Measurements from ENCODE around the gene C19orf33. TPM values are rescaled to one million over a fixed set of nuclear protein-coding genes. Genes with fewer than 3 reads are reported as not detected.

C19orf33 gene
- total and polyA plus RNA-seq, 11 donors = 3.5 to 73.1 (median 12.2) TPM; not detected in 1

DNA sequence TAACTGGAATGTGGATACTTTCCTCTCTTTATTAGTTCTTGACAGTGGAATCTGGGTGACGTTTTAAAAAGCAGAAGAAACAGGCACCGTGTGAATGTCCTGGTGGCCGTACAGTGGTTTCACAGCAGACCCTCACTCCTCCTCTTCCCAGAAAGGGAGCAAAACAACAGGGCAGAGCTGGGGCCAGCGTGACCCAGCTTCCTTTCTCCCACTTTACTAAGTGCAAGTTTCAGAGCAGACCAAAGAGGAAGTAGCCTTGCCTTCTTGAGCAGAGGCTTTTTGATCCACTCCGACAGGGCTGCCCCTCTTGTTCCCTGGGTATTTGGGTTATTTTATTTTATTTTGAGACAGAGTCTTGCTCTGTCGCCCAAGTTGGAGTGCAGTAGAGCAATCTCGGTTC, 19.6 kb upstream of the C19orf33 start:
- ATAC-seq (peak in 3 of 4 donors; percentile 32 to 60 (median 53)), DNase-seq (peak in 1 of 5 donors; percentile 46)
- no peak overlapping the region for H3K4me3 ChIP-seq
- no peak for TF ChIP-seq POLR2A (IDR thresholded peaks at IDR 0.05)
- TF ChIP-seq, protein P1, sequence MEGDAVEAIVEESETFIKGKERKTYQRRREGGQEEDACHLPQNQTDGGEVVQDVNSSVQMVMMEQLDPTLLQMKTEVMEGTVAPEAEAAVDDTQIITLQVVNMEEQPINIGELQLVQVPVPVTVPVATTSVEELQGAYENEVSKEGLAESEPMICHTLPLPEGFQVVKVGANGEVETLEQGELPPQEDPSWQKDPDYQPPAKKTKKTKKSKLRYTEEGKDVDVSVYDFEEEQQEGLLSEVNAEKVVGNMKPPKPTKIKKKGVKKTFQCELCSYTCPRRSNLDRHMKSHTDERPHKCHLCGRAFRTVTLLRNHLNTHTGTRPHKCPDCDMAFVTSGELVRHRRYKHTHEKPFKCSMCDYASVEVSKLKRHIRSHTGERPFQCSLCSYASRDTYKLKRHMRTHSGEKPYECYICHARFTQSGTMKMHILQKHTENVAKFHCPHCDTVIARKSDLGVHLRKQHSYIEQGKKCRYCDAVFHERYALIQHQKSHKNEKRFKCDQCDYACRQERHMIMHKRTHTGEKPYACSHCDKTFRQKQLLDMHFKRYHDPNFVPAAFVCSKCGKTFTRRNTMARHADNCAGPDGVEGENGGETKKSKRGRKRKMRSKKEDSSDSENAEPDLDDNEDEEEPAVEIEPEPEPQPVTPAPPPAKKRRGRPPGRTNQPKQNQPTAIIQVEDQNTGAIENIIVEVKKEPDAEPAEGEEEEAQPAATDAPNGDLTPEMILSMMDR (IDR thresholded peaks at IDR 0.05) = no peak
- peaks cover 0 to 48% (median 20%) of the 10 kb centered on the region in 12 donors for H3K4me1 ChIP-seq
- H3K27ac ChIP-seq = peak overlapping the region in 2 of 12 donors; percentile 38 to 86
- no peaks in the 10 kb centered on the region for H3K27me3 ChIP-seq
- intact Hi-C loops (cut with DNase I) = loop anchor here in 1 of 10 donors (5.0 kb wide), 1 partner anchor 33 kb away; the partner anchor contains the start of genes KCNK6 and YIF1B
- no peaks in the 10 kb centered on the region for H3K36me3 ChIP-seq
- WGBS, 4 donors = 72 to 82% (median 78%) methylated on average over 7 of the region's 7 CpGs
- no peaks in the 10 kb centered on the region for H3K9me3 ChIP-seq

DNA sequence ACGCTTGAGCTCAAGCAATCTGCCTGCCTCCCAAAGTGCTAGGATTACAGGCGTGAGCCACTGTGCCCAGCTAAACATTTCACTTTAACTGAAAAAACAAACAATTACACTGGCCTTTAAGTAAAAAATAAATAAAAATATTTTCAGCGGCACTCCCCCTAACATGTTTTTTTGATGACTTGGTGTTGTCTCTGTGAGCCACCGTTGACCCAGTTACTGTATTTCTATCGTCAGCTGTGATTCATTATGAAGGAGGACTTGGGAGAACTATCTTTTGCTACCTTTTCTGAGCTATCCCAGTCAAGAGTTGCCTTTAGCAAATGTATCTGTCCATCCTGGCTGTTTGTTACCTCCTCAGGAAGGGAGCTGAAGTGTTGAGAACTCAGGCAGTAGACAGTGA, 18.5 kb upstream of the C19orf33 start:
- ATAC-seq (no peak), DNase-seq (no peak)
- Histone ChIP-seq H3K27ac (no peak overlapping the region), H3K27me3 (no peaks in the 10 kb centered on the region), H3K9me3 (no peaks in the 10 kb centered on the region), H3K36me3 (peaks cover 0 to 11% (median 0%) of the 10 kb centered on the region in 9 donors), H3K4me3 (no peak overlapping the region), H3K4me1 (peaks cover 0 to 43% (median 10%) of the 10 kb centered on the region in 12 donors)
- TF ChIP-seq POLR2A (IDR thresholded peaks at IDR 0.05) = no peak
- TF ChIP-seq, protein P1 (IDR thresholded peaks at IDR 0.05) = no peak
- intact Hi-C loops (cut with DNase I) = no loop called here
- WGBS, 4 donors = 93 to 96% (median 94%) methylated on average over 5 of the region's 5 CpGs

DNA sequence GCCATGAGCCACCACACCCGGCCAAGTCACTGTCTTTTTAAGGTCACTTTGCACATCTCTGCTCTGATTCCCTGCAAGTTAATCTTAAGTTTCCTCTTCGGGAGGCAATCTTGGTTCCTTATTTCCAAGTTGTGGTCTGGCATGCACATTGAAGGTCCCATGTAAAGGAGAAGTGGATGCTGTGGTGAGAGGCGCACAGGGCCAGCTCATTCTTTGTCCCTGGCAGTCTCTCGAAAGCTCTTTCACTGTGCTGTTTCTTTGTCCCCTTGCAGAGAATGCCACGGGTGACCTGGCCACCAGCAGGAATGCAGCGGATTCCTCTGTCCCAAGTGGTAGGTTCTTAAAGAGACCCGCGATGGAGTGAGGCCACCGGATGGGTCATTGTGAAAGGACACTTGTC, 16.4 kb upstream of the C19orf33 start:
- H3K27me3 ChIP-seq = no peaks in the 10 kb centered on the region
- ATAC-seq (peak in 3 of 4 donors; percentile 34 to 50 (median 43)), DNase-seq (peak in 1 of 5 donors; percentile 55)
- WGBS, 4 donors = 61 to 76% (median 73%) methylated on average over 9 of the region's 9 CpGs
- TF ChIP-seq, protein P1 (IDR thresholded peaks at IDR 0.05) = no peak
- TF ChIP-seq POLR2A (IDR thresholded peaks at IDR 0.05) = no peak
- H3K9me3 ChIP-seq = no peaks in the 10 kb centered on the region
- H3K4me1 ChIP-seq = peaks cover 0 to 40% (median 2%) of the 10 kb centered on the region in 12 donors
- peaks cover 0 to 19% (median 0%) of the 10 kb centered on the region in 9 donors for H3K36me3 ChIP-seq
- intact Hi-C loops (cut with DNase I) = no loop called here
- peak overlapping the region in 1 of 12 donors; percentile 5 for H3K4me3 ChIP-seq
- H3K27ac ChIP-seq = peak overlapping the region in 1 of 12 donors; percentile 70

DNA sequence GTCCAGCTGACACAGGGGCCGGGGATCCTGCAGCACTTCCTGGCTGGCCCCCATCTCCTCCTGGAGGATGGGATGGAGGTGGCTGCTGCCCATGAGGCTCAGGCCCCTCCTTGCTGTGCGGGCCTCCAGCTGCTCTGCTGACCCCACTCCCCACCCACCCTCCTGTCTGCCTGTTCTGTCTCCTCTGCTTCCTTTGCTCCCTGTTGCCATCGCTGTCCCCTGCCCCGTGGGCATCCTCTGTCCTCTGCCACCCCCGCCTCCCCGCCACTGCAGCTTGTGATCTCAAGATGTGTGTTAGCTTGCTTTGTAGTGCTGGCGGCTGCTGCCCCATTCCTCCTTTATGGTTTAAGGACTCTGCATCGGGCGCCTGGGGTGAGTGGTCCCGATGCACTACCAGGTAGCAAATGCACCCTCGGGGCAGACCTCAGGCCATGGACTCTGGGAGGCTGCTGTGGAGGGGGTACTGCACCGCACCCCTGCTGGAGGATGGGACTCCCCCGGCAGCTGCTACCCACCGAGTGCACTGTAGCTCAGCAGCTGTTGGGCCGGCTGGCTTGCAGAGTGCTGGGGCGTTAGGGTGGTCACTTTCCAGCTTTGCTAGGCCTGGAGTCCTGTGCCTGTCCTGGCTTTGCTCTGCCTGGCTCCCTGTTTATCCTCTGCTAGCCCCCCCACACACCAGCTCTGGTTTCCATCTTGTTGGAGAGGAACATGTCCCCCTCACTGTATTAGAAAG, 15.8 kb upstream of the C19orf33 start:
- Histone ChIP-seq H3K4me1 (peaks cover 0 to 34% (median 0%) of the 10 kb centered on the region in 12 donors), H3K27ac (peak overlapping the region in 1 of 12 donors; percentile 70), H3K36me3 (peaks cover 0 to 19% (median 0%) of the 10 kb centered on the region in 9 donors), H3K27me3 (no peaks in the 10 kb centered on the region), H3K4me3 (peak overlapping the region in 1 of 12 donors; percentile 5), H3K9me3 (no peaks in the 10 kb centered on the region)
- 83 to 90% (median 86%) methylated on average over 14 to 16 of the region's 16 CpGs for WGBS, 4 donors
- ATAC-seq = no peak
- intact Hi-C loops (cut with DNase I) = no loop called here
- peak in 1 of 5 donors; percentile 48 for DNase-seq
- TF ChIP-seq POLR2A (IDR thresholded peaks at IDR 0.05) = no peak
- TF ChIP-seq, protein P1 (IDR thresholded peaks at IDR 0.05) = no peak

Measured in heart left ventricle (tissue), 16 donors.